ENCODE measurements around the gene PLEKHA8. TPM values are rescaled to one million over a fixed set of nuclear protein-coding genes. Genes with fewer than 3 reads are reported as not detected.
"Not testable (repeated sequence)": the region's sequence is repeated elsewhere in the genome, so short reads cannot be mapped to it uniquely, and the experiment has no call there.

Gene PLEKHA8
- total RNA-seq, 6 experiments from 2014 or later: 2.7 to 8.1 (median 4.4) TPM

DNA sequence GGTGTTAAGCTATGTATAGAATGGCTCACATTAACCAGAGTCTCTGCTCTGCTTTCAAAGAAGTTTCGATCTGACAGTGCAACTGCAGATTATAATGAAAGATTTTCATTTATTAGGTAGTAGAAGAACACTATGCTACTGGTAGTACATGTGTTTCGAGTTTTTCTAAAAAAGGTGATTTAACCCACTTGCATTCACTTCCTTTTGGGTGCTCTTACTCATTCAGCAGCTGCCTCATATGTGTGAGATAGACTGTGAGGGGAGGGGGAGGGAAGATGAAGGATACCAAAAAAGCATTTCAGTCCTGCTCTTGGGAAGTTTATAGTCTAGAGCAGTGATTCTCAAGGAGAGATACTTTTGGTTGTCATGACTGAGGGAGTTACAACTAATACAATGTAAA lies 20.4 kb downstream of the PLEKHA8 start:
- TF ChIP-seq, protein P1, sequence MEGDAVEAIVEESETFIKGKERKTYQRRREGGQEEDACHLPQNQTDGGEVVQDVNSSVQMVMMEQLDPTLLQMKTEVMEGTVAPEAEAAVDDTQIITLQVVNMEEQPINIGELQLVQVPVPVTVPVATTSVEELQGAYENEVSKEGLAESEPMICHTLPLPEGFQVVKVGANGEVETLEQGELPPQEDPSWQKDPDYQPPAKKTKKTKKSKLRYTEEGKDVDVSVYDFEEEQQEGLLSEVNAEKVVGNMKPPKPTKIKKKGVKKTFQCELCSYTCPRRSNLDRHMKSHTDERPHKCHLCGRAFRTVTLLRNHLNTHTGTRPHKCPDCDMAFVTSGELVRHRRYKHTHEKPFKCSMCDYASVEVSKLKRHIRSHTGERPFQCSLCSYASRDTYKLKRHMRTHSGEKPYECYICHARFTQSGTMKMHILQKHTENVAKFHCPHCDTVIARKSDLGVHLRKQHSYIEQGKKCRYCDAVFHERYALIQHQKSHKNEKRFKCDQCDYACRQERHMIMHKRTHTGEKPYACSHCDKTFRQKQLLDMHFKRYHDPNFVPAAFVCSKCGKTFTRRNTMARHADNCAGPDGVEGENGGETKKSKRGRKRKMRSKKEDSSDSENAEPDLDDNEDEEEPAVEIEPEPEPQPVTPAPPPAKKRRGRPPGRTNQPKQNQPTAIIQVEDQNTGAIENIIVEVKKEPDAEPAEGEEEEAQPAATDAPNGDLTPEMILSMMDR (IDR thresholded peaks at IDR 0.05): no peak
- no peak for TF ChIP-seq POLR2A (IDR thresholded peaks at IDR 0.05)
- H3K27me3 ChIP-seq: no peaks in the 10 kb centered on the region
- ATAC-seq (no peak), DNase-seq (no peak)
- 92% methylated on average over 2 of the region's 2 CpGs for WGBS (ENCODE audit: insufficient coverage, low coverage, low lambda C conversion rate, missing lambda C conversion rate)
- peaks cover 0 to 6% (median 0%) of the 10 kb centered on the region in 4 donors for H3K36me3 ChIP-seq
- H3K4me1 ChIP-seq: peaks cover 0 to 29% (median 7%) of the 10 kb centered on the region in 4 donors
- no peak overlapping the region for H3K27ac ChIP-seq
- H3K4me3 ChIP-seq: no peak overlapping the region
- no peaks in the 10 kb centered on the region for H3K9me3 ChIP-seq
- intact Hi-C loops (cut with DNase I): no loop called here

DNA sequence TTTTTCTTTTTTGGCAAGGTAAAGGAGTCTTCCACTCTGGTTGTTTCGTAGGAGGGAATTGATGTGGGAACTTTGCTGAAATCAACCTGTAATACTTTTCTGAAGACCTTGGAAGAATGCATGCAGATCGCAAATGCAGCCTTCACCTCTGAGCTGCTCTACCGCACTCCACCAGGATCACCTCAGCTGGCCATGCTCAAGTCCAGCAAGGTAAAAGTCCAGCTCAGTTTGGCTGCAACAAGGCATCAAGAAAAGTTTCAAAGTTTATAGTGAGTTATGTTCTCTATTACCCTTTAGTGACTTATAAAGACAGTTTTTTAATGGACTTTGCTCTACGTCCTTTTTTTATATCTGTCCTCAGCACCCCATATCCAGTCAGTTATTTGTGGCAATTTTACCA lies 21.0 kb downstream of the PLEKHA8 start:
- H3K4me3 ChIP-seq: no peak overlapping the region
- no peak overlapping the region for H3K27ac ChIP-seq
- ATAC-seq (peak; percentile 70 to 83 (median 80)), DNase-seq (peak in 2 of 3 donors; percentile 58 to 59)
- TF ChIP-seq, protein P1 (IDR thresholded peaks at IDR 0.05): no peak
- no peak for TF ChIP-seq POLR2A (IDR thresholded peaks at IDR 0.05)
- H3K9me3 ChIP-seq: no peaks in the 10 kb centered on the region
- peaks cover 0 to 29% (median 7%) of the 10 kb centered on the region in 4 donors for H3K4me1 ChIP-seq
- no peaks in the 10 kb centered on the region for H3K27me3 ChIP-seq
- H3K36me3 ChIP-seq: peaks cover 0 to 6% (median 0%) of the 10 kb centered on the region in 4 donors
- WGBS (ENCODE audit: insufficient coverage, low coverage, low lambda C conversion rate, missing lambda C conversion rate): 62% methylated on average over 4 of the region's 4 CpGs
- intact Hi-C loops (cut with DNase I): no loop called here

DNA sequence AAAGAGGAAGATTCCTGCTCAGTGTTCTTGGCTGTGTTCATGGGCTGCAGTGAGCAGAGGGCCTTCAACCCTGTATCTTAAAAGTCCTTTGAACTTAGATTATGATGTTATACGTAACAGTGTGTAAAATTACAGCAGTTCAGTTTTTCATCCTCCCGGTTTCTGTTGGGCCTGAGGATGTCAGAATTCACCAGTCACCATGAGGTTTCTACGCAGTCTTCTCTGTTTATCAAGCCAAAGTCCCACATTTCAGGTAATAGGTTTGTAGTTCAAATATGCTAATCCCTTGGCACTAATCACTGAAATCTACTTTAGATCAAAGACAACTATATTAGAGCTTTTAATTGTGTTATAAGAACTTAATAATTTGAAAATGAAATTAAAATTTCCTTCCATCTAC lies 24.9 kb downstream of the PLEKHA8 start:
- ATAC-seq (peak in 3 of 4 donors; percentile 29 to 65 (median 58)), DNase-seq (no peak)
- no peak overlapping the region for H3K27ac ChIP-seq
- no peaks in the 10 kb centered on the region for H3K27me3 ChIP-seq
- TF ChIP-seq POLR2A (IDR thresholded peaks at IDR 0.05): no peak
- TF ChIP-seq, protein P1 (IDR thresholded peaks at IDR 0.05): no peak
- H3K4me1 ChIP-seq: peaks cover 0 to 15% (median 0%) of the 10 kb centered on the region in 4 donors
- no peaks in the 10 kb centered on the region for H3K9me3 ChIP-seq
- WGBS (ENCODE audit: insufficient coverage, low coverage, low lambda C conversion rate, missing lambda C conversion rate): 52% methylated on average over 3 of the region's 3 CpGs
- H3K4me3 ChIP-seq: no peak overlapping the region
- H3K36me3 ChIP-seq: peaks cover 0 to 8% (median 0%) of the 10 kb centered on the region in 4 donors
- intact Hi-C loops (cut with DNase I): no loop called here

DNA sequence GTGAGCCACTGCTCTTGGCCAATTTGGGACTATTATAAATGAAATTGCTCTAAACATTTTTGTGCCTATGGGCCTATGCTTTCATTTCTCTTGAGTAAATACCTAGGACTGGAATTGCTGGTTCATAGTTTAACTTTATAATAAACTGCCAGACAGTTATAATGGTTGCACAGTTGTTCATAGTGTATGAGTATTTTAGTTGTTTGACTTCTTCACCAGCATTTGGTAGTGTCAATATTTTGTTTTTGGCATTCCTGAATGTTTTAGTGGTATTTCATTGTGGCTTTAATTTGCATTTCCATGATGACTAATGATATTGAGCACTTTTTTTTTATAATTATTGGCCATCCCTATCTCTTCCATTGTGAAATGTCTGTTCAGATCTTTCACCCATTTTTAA lies 29.5 kb downstream of the PLEKHA8 start:
- H3K4me3 ChIP-seq: no peak overlapping the region
- ATAC-seq: no peak
- no peak for DNase-seq
- no peaks in the 10 kb centered on the region for H3K27me3 ChIP-seq
- peaks cover 0 to 10% (median 0%) of the 10 kb centered on the region in 4 donors for H3K36me3 ChIP-seq
- H3K27ac ChIP-seq: no peak overlapping the region
- H3K9me3 ChIP-seq: no peaks in the 10 kb centered on the region
- TF ChIP-seq POLR2A (IDR thresholded peaks at IDR 0.05): no peak
- intact Hi-C loops (cut with DNase I): no loop called here
- H3K4me1 ChIP-seq: peaks cover 0 to 6% (median 0%) of the 10 kb centered on the region in 4 donors

DNA sequence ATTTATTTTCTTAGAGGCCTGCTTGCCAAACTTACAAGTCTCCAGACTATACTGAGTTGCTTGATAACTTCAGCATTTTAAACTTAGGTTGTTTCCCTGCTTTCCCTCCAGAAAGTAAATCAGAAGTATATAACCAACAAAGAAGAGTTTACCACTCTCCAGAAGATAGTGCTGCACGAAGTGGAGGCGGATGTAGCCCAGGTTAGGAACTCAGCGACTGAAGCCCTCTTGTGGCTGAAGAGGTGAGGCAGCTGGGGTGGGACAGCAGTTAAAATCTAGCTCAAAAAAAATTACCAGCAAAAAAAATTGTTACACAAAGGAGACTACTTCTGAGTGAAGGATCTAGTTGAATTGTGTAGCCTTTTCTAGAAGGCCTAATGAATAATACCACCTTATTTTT lies 33.6 kb downstream of the PLEKHA8 start:
- H3K36me3 ChIP-seq; intact Hi-C loops (cut with DNase I); H3K9me3 ChIP-seq; H3K27ac ChIP-seq; H3K4me3 ChIP-seq; H3K27me3 ChIP-seq; H3K4me1 ChIP-seq: not testable (repeated sequence)
- 23% methylated on average over 3 of the region's 3 CpGs for WGBS (ENCODE audit: insufficient coverage, low coverage, low lambda C conversion rate, missing lambda C conversion rate)
- TF ChIP-seq, protein P1 (IDR thresholded peaks at IDR 0.05): peak; percentile 43 to 73 (median 60)
- peak in 1 of 3 donors; percentile 36 for DNase-seq
- peak; percentile 94 to 97 (median 96) for ATAC-seq

All from right lobe of liver (tissue), 6 donors.